Ectodermal cell (in vitro differentiated cells): ENCODE measurements around the gene PNRC2.
"Not testable (repeated sequence)": the region's sequence is repeated elsewhere in the genome, so short reads cannot be mapped to it uniquely, and the experiment has no call there.

ENCODE experiments used
- H3K27ac ChIP-seq: 2 replicates; pipeline ENCODE4 v1.7.0; 2013; ENCODE audit warnings: mild to moderate bottlenecking, low read depth, low read length; ENCODE audit not compliant: insufficient read depth, poor library complexity, severe bottlenecking
- H3K27me3 ChIP-seq: 2 replicates; pipeline ENCODE4 v1.7.0; 2013; ENCODE audit warnings: mild to moderate bottlenecking, low read length; ENCODE audit not compliant: insufficient read depth, control insufficient read depth, poor library complexity, severe bottlenecking
- H3K36me3 ChIP-seq: one replicate; pipeline ENCODE4 v1.7.0; 2013; ENCODE audit warnings: low read length; ENCODE audit not compliant: control insufficient read depth, insufficient read depth
- H3K4me1 ChIP-seq: one replicate; pipeline ENCODE4 v1.7.0; 2013; ENCODE audit warnings: low read length; ENCODE audit not compliant: control insufficient read depth, insufficient read depth
- H3K4me3 ChIP-seq: 2 replicates; pipeline ENCODE4 v1.7.0; 2013; ENCODE audit warnings: low read depth, low read length, control low read depth; ENCODE audit not compliant: insufficient read depth
- H3K9me3 ChIP-seq: 2 replicates; pipeline ENCODE4 v1.7.0; 2013; ENCODE audit warnings: mild to moderate bottlenecking, low read length, moderate library complexity; ENCODE audit not compliant: control insufficient read depth
- WGBS, 2 experiments: methylation state at CpG; one replicate each; pipeline ENCODE4 v1.1.7; 2013; ENCODE audit warnings: missing lambda C conversion rate in 2 of 2; 5-methylcytosine and 5-hydroxymethylcytosine counted together

The PNRC2 gene

GRCh38 chr1:23967871-23968270, 8.2 kb downstream of the PNRC2 start:
- peaks cover 20% of the 10 kb centered on the region for H3K36me3 ChIP-seq

DNA sequence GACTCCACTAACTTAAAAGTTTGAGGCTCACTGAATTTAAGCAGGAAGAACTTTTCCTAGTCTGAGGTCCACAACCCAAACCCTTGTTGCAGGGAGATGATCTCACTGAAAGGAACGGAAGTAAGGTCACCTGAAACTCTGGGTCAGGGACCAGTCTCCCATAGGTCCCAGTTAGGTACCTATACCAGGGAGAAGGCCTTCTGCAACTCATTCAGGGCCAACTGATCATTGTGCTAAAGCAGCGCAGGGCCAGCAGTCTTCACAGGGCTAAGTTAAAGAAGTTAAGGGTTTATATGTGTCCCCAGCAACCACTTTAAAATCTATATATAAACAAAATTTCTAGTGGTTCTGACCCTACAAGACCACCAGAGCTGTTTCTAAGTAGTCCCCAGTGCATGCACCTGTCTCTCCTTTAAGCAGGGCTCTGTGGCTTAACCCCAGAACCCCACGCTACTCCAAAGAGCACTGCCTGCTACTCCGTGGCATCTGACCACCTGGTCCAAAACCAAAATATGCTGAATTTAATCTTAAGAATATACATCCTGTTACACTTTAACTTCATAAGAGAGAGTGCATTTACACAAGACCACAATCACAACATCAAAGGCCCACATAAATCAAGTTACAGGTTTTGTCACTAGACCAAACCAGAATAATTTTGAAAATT, 17.7 kb downstream of the PNRC2 start:
- Histone ChIP-seq H3K27ac (no peak overlapping the region), H3K9me3 (no peaks in the 10 kb centered on the region), H3K4me1 (peaks cover 11% of the 10 kb centered on the region), H3K4me3 (no peak overlapping the region), H3K36me3 (peaks cover 21% of the 10 kb centered on the region), H3K27me3 (no peaks in the 10 kb centered on the region)
- 82 to 90% methylated on average over 4 of the region's 4 CpGs for whole genome bisulfite sequencing, 2 experiments

More at GRCh38 chr1:23967871-23968270, 8.2 kb downstream of the PNRC2 start:
- H3K9me3 ChIP-seq, result no peaks in the 10 kb centered on the region
- H3K27ac ChIP-seq, result no peak overlapping the region
- H3K27me3 ChIP-seq, result no peaks in the 10 kb centered on the region
- H3K4me1 ChIP-seq, result no peaks in the 10 kb centered on the region
- WGBS, 2 experiments, result 100% methylated on average over 2 of the region's 2 CpGs; no CpG with 5 or more reads in 1 of the 2 experiments
- H3K4me3 ChIP-seq, result no peak overlapping the region

GRCh38 chr1:23977854-23978191, 18.2 kb downstream of the PNRC2 start:
- no peaks in the 10 kb centered on the region for H3K9me3 ChIP-seq
- WGBS, 2 experiments, result 92 to 97% methylated on average over 1 of the region's 1 CpG
- no peak overlapping the region for H3K27ac ChIP-seq
- H3K4me1 ChIP-seq, result peaks cover 11% of the 10 kb centered on the region
- H3K36me3 ChIP-seq, result peaks cover 18% of the 10 kb centered on the region
- H3K27me3 ChIP-seq, result no peaks in the 10 kb centered on the region
- peak overlapping the region; percentile 97 for H3K4me3 ChIP-seq

DNA sequence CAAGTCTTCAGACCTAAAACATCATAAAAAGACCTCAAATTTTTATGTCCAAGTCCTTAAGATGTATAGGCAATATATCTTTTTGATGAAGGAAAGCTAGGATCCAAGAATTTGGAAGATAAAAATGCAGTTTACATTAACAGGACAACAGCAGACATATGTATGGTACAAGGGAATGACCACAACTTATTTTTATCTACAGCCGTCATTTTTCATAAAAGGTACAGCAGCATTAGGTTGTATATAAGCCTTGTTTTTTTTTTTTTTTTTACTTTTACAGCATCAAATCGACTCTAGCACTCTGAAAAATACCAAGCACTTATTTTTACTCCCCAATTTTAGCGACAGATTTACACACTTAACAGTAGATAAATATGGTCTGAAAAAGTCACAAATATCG, 19.2 kb downstream of the PNRC2 start:
- WGBS, 2 experiments, result no CpG with 5 or more reads among the region's 4 CpGs
- H3K9me3 ChIP-seq, result no peaks in the 10 kb centered on the region
- H3K36me3 ChIP-seq, result peaks cover 13% of the 10 kb centered on the region
- peaks cover 11% of the 10 kb centered on the region for H3K4me1 ChIP-seq
- H3K27ac ChIP-seq, result no peak overlapping the region
- H3K27me3 ChIP-seq, result no peaks in the 10 kb centered on the region
- H3K4me3 ChIP-seq, result peak overlapping the region; percentile 97

DNA sequence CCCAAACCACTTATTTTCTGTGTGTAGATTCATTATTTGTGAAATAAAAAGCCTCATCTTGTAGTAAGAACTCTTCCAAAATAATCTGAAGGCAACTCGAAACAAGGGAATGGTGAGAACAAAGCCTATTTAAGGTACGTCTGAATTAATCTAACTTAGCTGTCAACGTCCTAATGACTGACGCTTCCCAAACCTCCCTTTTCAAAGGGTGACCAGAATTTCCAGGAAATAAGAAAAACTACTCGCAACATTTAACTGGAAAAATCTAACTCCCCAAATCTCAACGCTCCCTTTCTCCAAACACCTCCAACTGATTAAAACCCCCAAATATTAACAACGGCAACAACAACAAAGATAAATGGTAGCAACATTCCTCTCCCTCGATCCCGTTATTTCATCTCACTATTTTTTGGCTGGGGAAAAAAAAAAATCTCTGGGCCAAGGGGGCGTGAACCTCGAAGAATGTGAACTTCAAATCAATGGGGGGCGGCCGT, 19.8 kb downstream of the PNRC2 start:
- H3K4me1 ChIP-seq, result peaks cover 11% of the 10 kb centered on the region
- no peaks in the 10 kb centered on the region for H3K9me3 ChIP-seq
- peak overlapping the region; percentile 97 for H3K4me3 ChIP-seq
- peak overlapping the region; percentile 98 for H3K27ac ChIP-seq
- whole genome bisulfite sequencing, 2 experiments, result 0 to 1% methylated on average over 13 of the region's 13 CpGs
- H3K36me3 ChIP-seq, result peaks cover 9% of the 10 kb centered on the region
- H3K27me3 ChIP-seq, result no peaks in the 10 kb centered on the region

DNA sequence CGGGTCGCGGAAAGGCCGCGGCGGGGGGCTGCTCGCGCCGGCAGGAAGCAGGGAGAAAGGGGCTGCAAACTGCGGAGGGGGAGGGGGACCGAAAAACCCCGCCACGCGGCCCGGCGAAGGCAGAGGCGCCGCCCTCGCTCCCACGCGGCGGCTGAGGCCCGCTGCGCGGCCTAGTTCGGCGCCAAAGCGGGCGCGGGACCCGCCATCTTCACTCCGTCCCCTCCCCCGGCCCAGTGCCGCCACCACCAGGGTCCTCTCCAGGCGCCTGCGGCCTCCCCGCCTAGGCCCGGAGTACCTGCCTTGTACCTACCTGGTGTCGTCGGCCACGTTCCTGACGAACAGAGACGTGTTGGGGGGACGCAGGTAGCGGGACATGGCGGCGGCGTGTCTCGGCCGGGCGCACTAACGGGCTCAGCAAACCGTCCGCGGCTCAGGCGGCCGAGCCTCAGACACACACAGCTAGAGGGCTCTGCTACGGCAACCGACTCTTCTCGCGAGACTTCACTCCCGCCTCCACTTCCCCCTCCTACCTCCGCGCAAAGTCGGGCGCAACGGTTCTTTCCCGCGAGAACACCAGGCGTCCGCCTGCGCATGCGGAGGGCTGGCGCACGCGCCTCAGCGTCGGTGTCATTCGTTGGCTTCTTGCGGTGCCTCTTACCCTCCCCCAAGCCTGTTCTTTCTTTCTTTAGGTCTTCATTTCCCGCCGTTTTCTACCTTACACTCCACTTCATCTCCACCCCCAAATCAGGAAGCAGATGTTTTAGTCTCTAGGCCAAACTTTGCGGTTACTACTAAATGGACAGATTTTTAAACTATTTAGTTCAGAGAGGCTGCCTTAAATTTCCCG, 20.5 kb downstream of the PNRC2 start, which contains the start of gene SRSF10:
Gene SRSF10 (minus strand): TSS at position 447 of the 847 bp plus-strand sequence. CDS start 72 bp downstream, at position 375.
- Histone ChIP-seq H3K36me3 (peaks cover 4% of the 10 kb centered on the region), H3K4me1 (peaks cover 11% of the 10 kb centered on the region), H3K9me3 (no peaks in the 10 kb centered on the region), H3K27ac (peak within 1 kb of the TSS; percentile 98), H3K4me3 (peak within 1 kb of the TSS; percentile 97), H3K27me3 (no peaks in the 10 kb centered on the region)
- WGBS, 2 experiments, result 1% methylated on average over 84 of the region's 84 CpGs

DNA sequence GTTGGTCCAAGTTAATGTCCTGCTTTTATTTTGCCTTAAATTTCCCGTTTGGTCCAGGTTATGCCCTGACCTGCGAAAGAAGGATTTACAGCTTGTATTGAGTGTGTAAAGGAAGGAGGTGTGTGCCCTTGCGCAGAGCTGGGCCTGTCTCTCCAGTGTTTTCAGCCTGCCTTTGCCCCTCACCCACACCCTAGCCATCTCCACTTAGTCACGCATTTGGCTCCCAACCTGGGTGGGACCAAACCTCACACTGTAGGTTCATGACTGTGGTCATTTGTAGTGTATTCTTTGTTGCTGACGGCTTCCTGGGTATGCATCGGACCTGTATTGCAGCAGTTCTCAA, 21.1 kb downstream of the PNRC2 start:
- H3K9me3 ChIP-seq, result no peaks in the 10 kb centered on the region
- peak overlapping the region; percentile 96 for H3K27ac ChIP-seq
- WGBS, 2 experiments, result 63 to 67% methylated on average over 6 of the region's 6 CpGs
- H3K4me3 ChIP-seq, result peak overlapping the region; percentile 5
- no peaks in the 10 kb centered on the region for H3K27me3 ChIP-seq
- H3K36me3 ChIP-seq, result no peaks in the 10 kb centered on the region
- peaks cover 11% of the 10 kb centered on the region for H3K4me1 ChIP-seq

- Histone ChIP-seq H3K9me3 (no peaks in the 10 kb centered on the region), H3K27ac (no peak overlapping the region), H3K4me1 (no peaks in the 10 kb centered on the region), H3K36me3 (no peaks in the 10 kb centered on the region), H3K27me3 (no peaks in the 10 kb centered on the region), H3K4me3 (no peak overlapping the region)
- WGBS, 2 experiments, result 69 to 90% methylated on average over 3 to 5 of the region's 5 CpGs
Observed at GRCh38 chr1:23984417-23985186, 25.0 kb downstream of the PNRC2 start.

GRCh38 chr1:23987038-23987437, 27.4 kb downstream of the PNRC2 start:
- not testable (repeated sequence) for H3K27me3 ChIP-seq, H3K27ac ChIP-seq, H3K36me3 ChIP-seq, H3K4me1 ChIP-seq, H3K4me3 ChIP-seq, H3K9me3 ChIP-seq
- 95 to 96% methylated on average over 21 to 22 of the region's 23 CpGs for WGBS, 2 experiments

GRCh38 chr1:23989263-23989662, 29.6 kb downstream of the PNRC2 start:
- no peaks in the 10 kb centered on the region for H3K9me3 ChIP-seq
- no peaks in the 10 kb centered on the region for H3K27me3 ChIP-seq
- H3K4me1 ChIP-seq, result no peaks in the 10 kb centered on the region
- no peak overlapping the region for H3K4me3 ChIP-seq
- 85 to 90% methylated on average over 3 of the region's 3 CpGs for WGBS, 2 experiments
- no peaks in the 10 kb centered on the region for H3K36me3 ChIP-seq
- H3K27ac ChIP-seq, result no peak overlapping the region
